ENCODE results near the gene SLC5A8.
"Not testable (repeated sequence)": the region's sequence is repeated elsewhere in the genome, so short reads cannot be mapped to it uniquely, and the experiment has no call there.

The SLC5A8 gene

GRCh38 chr12:101173197-101173749 lies 36.8 kb downstream of the SLC5A8 start:
- in situ Hi-C loops (cut with MboI; ENCODE audit: low sequenced_read_pairs) = no loop called here

DNA sequence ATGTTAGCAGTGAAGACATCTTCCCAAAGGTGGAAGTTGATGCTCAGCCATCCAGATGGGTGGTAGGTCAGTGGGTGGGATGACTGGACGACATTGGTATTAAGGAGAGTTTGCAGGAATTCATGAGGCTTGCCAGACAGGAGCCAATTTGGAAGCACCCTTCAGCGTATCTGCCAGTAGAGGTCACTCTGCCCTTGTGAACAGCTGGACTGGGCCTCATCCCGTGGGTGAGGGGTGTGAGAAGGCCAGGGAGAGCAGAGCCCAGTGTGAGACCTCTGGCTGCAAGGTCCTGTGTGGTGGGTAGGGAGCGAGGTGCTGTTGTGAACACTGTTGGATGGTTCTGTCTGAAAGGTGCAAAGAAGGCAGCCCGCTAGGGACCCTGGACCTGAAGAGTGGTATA lies 37.7 kb downstream of the SLC5A8 start:
- in situ Hi-C loops (cut with MboI; ENCODE audit: low sequenced_read_pairs) = no loop called here

- in situ Hi-C loops (cut with MboI; ENCODE audit: low sequenced_read_pairs) = no loop called here
Observed at GRCh38 chr12:101168001-101168400, 42.0 kb downstream of the SLC5A8 start.

DNA sequence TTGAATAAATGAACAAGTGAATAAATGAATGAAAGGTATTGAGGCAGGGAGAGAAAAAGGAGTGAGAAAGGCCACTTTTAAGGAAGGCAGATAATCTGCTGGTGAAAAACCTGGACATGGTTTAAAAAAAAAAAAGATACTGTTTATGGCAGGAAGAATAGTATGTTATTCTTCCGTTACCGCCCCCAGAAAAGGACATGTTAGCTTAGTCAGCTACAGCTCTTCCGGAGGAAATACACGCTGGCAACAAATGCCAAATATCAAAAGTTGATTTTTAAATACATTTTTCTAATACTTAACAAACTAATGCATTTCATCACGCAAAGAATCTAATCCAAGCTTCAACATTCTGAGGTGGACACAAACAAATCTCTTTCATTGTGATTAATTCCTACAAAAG lies 43.2 kb downstream of the SLC5A8 start:
- in situ Hi-C loops (cut with MboI; ENCODE audit: low sequenced_read_pairs) = no loop called here

DNA sequence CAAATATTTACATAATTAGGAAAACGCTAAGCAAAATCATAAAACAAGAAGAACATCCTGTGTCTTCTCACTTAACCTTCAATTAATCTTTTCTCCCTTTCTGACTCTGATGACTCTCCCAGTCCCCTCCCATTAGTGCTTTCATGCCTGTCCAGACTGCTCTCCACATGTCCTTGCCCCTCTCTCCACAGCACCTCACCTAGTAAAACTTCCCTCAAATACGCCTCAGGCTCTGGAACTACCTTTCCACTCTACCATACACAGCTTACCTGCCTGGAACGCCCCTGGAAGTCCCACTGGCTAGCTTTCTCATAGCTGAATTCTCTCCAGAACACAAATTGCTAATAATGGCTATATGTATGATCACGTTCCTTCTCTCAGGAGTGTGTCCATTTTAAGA lies 44.7 kb downstream of the SLC5A8 start:
- in situ Hi-C loops (cut with MboI; ENCODE audit: low sequenced_read_pairs) = no loop called here

DNA sequence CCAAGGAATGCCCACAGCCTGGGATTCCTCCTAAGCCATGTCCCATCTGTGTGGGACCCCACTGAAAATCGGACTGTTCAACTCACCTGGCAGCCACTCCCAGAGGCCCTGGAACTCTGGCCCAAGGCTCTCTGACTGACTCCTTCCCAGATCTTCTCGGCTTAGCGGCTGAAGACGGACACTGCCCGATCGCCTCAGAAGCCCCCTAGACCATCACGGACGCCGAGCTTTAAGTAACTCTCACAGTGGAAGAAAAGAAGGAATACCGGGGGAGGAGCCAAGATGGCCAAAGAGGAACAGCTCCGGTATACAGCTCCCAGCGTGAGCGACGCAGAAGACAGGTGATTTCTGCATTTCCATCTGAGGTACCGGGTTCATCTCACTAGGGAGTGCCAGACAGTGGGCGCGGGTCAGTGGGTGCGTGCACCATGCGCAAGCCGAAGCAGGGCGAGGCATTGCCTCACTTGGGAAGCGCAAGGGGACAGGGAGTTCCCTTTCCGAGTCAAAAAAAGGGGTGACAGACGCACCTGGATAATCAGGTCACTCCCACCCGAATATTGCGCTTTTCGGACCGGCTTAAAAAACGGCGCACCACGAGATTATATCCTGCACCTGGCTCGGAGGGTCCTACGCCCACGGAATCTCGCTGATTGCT lies 64.1 kb downstream of the SLC5A8 start:
- in situ Hi-C loops (cut with MboI; ENCODE audit: low sequenced_read_pairs) = not testable (repeated sequence)

GRCh38 chr12:101127521-101128219 lies 82.4 kb downstream of the SLC5A8 start:
- in situ Hi-C loops (cut with MboI; ENCODE audit: low sequenced_read_pairs) = no loop called here

- in situ Hi-C loops (cut with MboI; ENCODE audit: low sequenced_read_pairs) = no loop called here
Observed at GRCh38 chr12:101117842-101118241, 92.2 kb downstream of the SLC5A8 start.

DNA sequence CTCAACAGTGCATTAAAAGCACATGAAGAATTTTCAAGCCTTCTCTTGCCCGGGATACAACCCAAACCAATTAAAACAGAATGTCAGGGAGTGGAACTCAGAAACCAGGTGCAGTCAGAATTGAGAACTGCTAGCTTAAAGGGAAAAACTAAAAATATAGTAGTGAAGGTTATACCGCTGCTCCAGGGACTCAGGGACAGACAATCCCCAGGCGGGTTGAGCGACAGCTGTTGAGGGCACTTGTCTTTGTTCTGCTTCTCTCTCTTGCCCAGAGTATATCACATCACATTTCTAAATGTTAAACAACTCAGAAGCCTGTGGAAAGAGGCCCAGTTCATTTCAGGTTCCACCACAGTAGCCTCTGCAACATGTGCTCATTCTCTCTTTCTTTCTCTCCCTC lies 93.1 kb downstream of the SLC5A8 start:
- in situ Hi-C loops (cut with MboI; ENCODE audit: low sequenced_read_pairs) = no loop called here

DNA sequence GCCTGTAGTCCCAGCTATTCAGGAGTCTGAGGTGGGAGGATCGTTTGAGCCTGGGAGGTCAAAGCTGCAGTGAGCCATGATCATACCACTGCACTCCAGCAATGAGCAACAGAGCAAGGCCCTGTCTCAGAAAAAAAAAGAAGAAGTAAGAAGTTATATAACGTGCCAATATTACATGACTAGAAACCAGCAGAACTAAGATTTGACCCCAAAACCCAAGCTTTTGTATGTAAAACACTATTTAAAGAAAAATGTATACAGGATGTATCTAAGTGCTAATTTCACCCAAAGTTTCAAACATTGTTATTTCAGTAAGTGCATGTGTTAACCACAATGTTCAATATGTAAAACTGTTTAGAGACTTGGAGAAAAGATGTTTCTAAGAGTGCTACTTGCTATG lies 94.7 kb downstream of the SLC5A8 start:
- in situ Hi-C loops (cut with MboI; ENCODE audit: low sequenced_read_pairs) = no loop called here

DNA sequence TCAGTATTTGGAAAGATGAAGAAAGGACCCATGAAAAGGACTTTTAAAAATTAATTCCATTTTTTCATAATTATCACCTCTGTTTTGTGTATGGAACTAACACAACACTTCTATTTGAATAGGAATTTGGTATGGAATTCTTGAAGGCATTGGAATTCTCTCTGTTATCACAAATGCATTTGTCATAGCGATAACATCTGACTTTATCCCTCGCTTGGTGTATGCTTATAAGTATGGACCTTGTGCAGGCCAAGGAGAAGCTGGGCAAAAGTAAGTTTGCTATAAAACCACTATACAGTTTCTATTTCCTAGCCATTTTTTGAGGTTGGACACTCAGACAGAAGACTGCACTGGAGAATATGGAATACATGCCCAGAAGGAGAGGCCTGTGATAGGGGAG lies 98.6 kb downstream of the SLC5A8 start:
- in situ Hi-C loops (cut with MboI; ENCODE audit: low sequenced_read_pairs) = no loop called here

DNA sequence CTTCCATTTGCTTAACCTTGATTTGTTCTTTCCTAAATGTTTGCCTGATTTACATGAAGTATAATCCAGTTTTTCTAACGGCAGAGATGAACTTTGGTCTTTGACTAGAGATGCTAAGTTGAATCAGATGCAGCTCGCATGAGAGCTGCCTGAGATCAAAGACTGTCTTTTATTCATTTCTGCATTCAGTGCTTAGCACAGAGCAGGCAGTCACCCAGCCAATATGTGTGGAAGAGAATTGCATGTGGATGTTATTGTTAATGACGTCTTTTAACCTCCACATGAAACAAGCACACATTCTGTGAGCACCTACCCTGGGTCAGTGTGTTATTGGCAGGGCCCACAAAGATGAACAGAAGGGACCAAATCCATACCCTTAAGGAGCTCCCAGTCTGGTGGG lies 99.2 kb downstream of the SLC5A8 start:
- in situ Hi-C loops (cut with MboI; ENCODE audit: low sequenced_read_pairs) = no loop called here

GRCh38 chr12:101108130-101108529 lies 101.9 kb downstream of the SLC5A8 start:
- in situ Hi-C loops (cut with MboI; ENCODE audit: low sequenced_read_pairs) = no loop called here

- in situ Hi-C loops (cut with MboI; ENCODE audit: low sequenced_read_pairs) = no loop called here
Observed at GRCh38 chr12:101107032-101107763, 102.8 kb downstream of the SLC5A8 start.

Measured in HL-60/S4 (cell line).